GM18909 (cell line): ENCODE results near the gene NCBP3.
"Not testable (repeated sequence)": the region's sequence is repeated elsewhere in the genome, so short reads cannot be mapped to it uniquely, and the experiment has no call there.

Experiments
- ATAC-seq: cut with Tn5 transposase; IDR thresholded peaks from one replicate; pipeline ENCODE4 v1.9.1; 2021; ENCODE audit warnings: mild to moderate bottlenecking; ENCODE audit not compliant: unreplicated experiment, poor library complexity

The NCBP3 gene

DNA sequence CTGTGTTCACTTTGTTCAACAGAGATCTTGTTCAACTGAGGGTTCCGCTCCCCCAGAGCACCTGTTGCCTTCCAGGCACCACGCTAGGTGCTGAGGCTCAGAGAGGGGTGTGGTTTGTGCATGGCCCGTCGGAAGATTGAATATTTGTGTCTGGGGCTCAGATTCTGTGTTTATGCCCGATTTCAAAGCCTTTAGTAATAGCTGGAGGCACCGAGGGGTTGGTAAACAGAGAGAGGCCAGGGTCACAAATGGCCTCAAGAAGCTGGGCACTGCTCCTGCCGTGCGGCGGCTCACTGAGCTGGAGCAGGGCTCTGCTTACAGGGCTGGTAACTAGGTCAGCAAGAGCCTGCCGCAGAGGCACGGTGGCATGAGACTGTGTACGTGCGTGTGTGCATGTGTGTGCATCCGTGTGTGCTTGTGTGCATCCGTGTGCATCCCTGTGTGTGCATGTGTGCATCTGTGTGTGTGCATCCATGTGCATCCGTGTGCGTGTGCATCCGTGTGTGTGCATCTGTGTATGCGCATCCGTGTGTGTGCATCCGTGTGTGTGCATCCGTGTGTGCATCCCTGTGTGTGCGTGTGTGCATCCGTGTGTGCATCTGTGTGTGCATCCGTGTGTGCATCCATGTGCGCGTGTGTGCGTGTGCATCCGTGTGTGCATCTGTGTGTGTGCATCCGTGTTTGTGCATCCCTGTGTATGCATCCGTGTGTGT lies 50.5 kb downstream of the NCBP3 start:
- ATAC-seq = no peak

DNA sequence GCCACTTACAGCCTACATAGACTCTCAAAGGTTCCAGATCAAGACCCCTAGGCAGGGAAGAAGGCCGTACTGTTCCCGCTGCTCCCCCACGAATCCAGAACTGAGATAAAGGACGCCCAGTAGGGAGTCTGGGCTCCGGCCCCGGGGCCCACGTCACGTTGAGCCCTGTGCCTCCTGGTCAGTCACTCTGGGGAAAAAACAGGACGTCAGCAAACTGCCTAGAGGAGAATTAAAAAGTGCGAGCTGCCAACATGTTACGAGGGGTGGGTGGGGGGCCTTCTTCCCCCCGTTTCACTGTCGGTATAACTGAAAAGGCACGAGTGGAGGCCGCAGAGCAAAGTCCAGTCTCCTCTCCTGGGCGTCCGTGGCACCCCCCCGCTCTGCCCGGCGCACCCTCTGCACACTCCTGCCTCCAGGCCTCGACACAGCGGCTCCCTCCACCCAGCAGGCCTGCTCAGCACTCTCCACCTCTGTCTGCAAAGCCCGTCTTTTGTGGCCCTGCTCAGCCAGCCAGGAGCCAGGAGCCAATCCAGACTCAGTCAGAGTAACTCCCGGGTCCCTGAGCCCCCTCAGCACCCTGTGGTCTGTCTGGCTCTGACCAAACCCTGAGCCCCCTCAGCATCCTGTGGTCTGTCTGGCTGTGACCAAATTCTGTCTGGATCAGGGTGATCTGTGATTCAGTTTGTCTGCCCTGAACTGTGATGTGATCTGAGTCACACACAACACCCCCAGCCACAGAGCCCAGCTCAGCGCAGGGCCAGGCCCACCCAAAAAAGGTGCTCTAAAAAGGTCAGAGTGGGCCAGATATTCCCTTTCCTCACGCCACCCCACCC lies 51.3 kb downstream of the NCBP3 start:
- no peak for ATAC-seq

DNA sequence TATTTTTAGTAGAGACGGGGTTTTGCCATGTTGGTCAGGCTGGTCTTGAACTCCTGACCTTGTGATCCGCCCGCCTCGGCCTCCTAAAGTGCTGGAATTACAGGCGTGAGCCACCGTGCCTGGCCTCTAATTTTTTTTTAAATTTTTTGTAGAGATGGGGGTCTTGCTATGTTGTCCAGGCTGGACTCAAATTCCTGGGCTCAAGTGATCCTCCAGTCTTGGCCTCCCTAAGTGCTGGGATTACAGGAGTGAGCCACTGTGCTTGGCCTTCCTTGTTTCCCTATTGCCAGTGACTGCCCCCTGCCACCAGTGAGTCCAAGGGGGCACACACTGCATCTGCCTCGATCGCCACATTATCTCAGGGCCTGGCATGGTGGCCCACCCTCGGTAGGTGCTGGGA lies 51.9 kb downstream of the NCBP3 start:
- ATAC-seq = not testable (repeated sequence)

DNA sequence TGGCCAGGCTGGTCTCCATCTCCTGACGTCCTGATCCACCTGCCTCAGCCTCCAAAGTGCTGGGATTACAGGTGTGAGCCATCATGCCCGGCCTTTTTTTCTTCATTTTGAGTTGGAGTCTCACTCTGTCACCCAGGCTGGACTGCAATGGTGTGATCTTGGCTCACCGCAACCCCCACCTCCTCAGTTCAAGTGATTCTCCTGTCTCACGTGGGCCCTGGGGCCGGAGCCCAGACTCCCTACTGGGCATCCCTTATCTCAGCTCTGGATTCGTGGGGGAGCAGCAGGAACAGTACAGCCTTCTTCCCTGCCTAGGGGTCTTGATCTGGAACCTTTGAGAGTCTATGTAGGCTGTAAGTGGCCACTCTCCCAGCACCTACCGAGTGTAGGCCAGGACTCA lies 52.8 kb downstream of the NCBP3 start:
- not testable (repeated sequence) for ATAC-seq

DNA sequence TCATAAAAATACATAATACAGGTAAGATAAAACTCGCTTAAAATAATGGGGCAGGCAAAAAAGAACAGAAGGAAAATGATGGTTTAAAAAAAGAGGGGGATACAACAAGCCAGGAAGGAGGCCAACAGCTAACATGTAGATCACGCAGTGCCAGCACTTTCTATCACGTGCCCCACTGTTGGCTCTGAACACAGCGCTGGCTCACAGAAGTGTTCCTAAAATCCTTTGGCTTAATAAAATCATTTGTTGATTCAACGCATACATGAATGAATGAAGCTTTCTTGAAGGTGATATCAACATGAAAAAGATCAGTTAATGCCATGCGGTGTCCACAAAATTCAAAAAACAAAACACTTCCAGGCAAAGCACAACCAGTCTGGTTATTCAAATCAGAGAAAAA lies 53.6 kb downstream of the NCBP3 start:
- no peak for ATAC-seq

DNA sequence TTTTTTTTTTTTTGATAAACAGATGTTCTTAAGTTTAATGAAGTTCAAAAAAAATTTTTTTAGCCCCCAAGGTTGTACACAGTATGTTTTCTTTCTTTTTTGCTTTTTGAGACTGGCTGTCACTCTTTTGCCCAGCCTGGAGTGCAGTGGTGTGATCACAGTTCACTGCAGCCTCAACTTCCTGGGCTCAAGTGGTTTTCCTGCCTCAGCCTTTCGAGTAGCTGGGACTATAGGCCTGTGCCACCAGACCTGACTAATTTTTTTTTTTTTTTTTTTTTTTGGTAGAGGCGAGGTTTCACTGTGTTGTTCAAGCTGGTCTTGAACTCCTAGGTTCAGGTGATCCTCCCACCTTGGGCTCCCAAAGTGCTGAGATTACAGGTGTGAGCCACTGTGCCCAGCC lies 57.8 kb downstream of the NCBP3 start:
- ATAC-seq = no peak

DNA sequence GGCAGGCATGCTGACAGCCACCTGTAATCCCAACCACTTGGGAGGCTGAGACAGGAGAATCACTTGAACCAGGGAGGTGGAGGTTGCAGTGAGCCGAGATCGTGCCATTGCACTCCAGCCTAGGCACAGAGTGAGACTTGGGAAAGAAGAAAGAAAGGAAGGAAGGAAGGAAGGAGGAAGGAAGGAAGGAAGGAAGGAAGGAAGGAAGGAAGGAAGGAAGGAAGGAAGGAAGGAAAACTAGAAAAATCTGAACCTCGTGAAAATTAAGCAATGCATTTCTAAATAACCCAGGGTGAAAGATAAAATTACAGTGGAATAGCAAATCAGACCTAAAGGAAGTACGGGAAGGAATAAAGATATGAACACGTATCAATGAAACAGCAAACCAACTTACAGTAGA lies 60.7 kb downstream of the NCBP3 start:
- ATAC-seq = not testable (repeated sequence)

DNA sequence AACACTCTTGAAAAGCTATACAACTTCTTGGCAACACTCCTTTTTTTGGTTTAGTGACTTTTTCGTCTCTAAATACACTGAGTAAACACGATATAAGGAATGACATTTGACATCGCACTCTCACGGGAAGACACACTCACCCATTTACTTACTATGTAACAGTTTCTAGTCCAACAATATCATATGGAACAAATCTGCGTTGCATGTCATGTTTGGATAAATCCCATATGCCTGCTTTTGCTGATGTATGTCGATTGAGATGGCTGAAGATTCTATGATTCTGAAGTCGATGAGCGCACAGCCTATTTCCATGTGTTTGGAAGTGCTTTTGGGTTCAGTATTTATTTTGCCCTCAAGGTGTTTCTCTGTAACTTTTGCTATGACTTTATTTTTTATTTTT lies 63.3 kb downstream of the NCBP3 start:
- no peak for ATAC-seq

DNA sequence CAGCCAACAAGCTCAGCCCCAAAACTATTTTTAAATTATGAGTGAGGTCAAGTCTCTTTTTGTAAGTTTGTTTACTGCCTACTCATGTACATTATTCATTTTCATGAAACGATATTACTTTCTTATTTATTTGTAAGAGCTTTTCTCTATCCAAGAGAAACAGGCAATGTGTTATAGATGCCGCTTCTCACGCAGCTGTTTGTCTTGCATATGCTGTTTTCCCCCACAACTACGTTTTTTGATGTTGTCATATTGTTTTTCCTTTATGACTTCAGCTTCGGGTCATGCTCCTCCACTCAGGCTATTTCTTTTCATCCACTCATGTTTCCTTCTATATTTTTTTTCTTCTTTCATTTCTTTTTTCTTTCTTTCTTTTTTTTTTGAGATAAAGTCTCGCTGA lies 65.1 kb downstream of the NCBP3 start:
- ATAC-seq = no peak

DNA sequence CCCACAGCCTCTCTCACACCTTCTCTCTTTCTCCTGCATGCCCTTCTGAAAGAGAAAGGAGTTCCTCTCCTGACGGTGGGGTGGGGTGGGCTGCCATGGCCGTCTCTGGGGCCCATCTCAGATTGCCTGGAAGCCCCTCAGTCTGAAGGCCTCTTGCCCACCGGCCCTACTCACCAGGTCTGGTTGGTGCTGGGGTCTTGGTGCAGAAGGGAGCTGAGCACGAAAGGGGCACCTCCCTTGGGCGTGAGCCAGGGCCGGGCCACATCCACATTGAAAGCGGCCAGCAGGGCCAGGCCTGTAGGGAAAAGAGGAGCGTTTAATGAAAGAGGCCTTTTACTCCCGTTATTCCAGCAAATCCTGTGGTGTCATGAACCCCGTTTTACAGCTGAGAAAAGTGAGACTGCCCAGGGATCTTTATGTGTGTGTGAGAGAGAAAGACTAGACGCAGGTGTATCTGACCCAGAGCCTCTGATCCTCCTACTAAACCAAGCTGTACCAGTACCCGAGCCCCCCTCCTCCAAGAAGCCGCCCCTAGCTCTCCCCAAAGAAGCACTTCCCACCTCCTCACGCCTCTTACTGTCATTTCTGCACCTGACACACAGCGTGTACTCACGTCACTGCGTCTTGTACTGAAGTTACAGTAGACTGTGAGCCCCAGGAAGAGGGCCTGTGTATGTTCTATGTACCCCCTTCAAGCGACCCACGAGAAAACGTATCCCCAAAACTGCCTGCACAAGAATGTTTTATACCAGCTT lies 68.5 kb downstream of the NCBP3 start:
- ATAC-seq = no peak

DNA sequence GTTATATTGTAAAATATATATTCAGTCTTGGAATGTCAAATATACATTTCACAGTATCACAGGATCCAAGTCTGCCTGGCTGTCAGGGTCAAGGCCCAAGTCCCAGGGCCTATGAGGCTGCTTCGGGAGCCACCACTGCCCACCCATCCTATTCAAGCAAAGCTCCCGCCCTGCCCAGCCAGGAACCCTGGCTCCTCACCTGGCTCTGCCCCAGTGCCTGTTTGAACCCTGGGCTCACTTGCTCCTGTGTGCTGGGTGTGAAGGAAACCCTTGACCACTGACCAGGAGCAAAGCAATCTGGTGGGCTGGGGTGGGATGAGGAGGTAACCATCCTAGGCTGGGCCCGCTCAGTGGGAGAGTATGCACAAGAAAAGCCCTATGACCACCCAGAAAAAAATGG lies 72.1 kb downstream of the NCBP3 start:
- no peak for ATAC-seq

DNA sequence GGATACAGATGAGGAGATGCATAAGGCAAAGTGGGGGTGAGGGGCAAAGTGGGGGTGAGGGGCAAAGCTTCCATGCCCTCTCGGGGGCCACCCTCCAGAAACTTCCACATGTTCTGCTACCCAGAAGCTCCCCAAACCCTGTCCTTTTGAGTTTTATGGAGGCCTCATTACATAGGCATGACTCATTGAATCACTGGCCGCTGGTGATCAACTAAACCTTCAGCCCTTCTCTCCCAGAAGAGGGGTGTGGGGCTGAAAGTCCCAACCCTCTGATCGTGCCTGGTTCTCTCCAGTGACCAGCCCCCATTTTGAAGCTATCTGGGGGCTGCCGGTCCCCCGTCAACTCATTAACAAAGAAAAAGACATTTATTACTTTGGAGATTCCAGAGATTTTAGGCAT lies 72.5 kb downstream of the NCBP3 start:
- no peak for ATAC-seq

DNA sequence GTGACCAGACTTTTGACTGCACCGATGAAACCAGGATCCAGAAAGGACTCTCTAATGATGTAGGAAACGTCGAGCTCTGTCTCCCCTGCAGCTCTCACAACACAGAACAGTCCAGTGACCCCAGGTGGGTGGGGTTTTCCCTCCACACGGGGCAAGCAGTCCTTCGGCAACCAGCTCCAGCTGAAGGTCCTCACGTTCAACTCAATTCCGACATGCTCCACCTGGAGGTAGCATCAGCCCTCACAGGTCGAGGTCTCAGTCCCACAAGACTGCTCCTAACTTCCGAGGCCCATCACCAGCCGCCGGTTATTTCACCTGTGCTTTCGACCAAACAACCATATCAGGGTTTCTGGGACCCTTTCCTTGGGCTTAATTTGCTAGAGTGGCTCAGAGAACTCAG lies 73.3 kb downstream of the NCBP3 start:
- no peak for ATAC-seq

DNA sequence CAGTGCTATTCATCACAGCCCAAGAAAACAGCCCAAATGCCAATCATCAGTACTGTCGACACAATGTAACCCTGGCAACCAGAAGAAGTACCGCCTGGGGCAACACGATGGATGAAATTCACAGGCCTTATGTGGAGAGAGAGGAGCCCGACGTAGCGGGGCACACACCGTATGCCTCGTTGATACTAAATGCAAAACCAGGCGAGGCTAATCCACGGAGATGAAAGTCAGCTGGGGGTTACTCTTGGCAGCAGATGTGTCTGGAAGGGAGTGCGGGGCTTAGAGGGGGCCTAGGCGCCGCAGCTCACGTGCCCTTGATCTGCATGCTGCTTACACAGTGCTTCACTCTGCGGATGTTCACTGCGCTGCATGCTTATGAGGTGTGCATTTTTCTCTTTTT lies 74.9 kb downstream of the NCBP3 start:
- no peak for ATAC-seq

DNA sequence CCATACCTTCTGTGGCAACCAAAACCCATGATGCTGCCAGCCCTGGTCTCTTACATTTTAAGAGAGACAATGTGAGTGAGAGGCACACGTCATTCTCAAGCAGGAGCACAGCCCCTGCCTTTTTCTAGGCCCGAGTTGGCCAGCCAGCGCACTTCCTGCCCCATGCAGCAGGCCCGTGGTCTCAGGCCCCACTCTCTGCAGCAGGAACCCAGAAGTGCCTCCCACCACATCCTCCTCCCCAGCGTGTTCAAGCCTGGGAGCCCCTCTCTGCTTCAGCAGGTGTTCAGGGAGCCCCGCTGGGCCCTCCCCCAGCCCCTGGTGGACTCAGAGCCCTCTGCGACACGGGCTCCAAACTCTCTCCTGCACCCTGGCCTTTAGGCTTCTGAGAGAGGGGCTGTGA lies 75.6 kb downstream of the NCBP3 start:
- ATAC-seq = no peak

DNA sequence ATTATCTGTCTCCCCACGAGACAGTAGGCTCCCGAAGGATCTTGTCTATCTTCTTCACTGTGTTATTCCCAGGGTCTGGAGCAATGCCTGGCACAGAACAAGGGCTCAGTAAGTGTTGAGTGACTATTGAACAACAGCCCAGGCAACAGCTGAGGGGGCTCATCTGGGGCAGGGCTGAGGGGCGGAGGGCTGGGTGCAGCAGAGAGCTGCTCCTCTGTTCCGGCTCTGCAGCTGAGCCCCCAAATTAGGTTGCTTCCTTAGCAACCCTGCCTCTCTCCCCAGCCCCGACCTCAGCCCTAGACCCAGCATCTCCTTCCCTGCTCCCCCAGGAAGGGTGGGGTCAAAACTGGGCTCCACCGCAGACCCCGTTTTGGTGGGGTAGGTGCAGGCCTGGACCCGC lies 77.3 kb downstream of the NCBP3 start:
- no peak for ATAC-seq

DNA sequence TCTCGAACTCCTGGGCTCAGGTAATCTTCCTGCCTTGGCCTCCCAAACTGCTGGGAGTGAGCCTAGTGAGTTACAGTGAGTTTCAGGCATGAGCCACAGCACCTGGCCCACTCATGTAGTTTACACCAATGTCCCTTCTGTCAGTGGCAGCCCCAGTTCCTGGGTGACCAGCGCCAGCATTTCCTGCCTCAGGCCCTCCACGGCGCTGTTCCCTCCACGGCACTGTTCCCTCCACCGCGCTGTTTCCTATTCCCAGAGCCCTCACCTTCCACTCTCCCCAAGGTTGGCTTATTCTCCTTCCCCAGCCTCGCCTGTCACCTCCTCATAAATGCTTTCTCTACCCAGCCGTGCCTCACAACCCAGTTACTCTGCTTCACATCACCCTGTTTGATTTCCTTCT lies 77.7 kb downstream of the NCBP3 start:
- no peak for ATAC-seq

DNA sequence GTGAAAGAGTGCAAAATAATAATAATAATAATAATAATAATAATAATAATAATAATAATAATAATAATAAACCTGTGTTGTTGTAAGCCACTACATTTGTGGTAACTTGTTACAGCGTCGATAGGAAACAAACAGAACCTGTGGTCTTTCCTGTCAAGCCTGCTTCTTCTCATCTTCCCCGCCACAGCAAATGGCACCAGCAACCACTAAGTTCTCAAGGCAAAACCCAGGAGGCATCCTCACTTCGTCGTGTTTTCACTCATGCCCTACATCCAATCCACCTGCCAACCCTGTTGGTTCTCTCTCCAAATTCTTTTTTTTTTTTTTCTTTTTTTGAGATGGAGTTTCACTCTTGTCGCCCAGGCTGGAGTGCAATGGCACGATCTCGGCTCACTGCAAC lies 79.3 kb downstream of the NCBP3 start:
- ATAC-seq = no peak

DNA sequence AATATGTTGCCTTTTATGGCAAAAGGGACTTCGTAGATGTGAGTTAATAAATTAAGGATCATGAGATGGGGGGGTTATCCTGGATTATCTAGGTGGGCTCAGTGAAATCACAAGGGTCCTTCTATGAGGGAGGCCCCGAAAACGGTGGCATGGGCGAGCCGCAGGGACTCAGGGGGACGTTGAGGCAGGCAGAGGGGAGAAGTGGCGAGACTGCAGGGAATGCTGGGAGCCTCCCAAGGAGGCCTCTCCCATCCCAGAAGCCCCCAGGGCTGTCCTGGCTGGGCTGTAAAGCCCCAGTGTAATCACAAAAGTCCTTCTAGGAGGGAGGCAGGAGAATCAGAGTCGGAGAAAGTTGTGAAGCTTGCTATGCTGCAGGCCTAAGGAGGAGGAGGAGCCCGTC lies 80.1 kb downstream of the NCBP3 start:
- ATAC-seq = no peak

DNA sequence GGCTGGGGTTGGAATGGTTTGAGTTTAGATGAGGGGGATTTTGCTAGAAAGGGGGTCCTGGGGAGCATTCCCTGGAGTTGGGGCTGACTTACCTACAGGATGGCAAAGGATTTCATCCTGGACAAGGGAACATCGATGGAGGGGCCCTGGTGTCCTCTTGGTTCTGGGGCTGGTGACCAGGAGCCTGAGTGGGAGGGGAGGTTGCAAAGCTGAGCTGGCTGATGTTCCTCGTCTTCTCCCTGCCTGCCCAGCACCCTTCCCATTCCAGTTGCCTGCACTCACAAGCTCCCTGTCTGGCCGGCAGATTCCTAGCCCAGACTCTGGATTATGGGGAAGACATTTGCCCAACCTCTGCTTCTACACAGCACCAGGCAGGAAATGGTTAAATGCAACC lies 82.3 kb downstream of the NCBP3 start:
- no peak for ATAC-seq
